ENCODE results near the gene RASA3. TPM values are rescaled to one million over a fixed set of nuclear protein-coding genes. Genes with fewer than 3 reads are reported as not detected.

The RASA3 gene
- total RNA-seq, 6 experiments from 2014 or later, result 3.5 to 7.9 (median 4.6) TPM

- no peak for TF ChIP-seq POLR2A (IDR thresholded peaks at IDR 0.05)
- TF ChIP-seq CTCF (IDR thresholded peaks at IDR 0.05), result no peak
- Histone ChIP-seq H3K27me3 (no peaks in the 10 kb centered on the region), H3K9me3 (no peaks in the 10 kb centered on the region), H3K4me1 (no peaks in the 10 kb centered on the region), H3K27ac (no peak overlapping the region), H3K4me3 (no peak overlapping the region), H3K36me3 (no peaks in the 10 kb centered on the region)
- DNase-seq, result no peak
- peak in 3 of 4 donors; percentile 24 to 40 (median 30) for ATAC-seq
- 60% methylated on average over 1 of the region's 23 CpGs for WGBS (ENCODE audit: insufficient coverage, low coverage, low lambda C conversion rate, missing lambda C conversion rate)
- intact Hi-C loops (cut with DNase I), result no loop called here
These were observed 102.4 kb downstream of the RASA3 start for GRCh38 chr13:114029866-114030625.

DNA sequence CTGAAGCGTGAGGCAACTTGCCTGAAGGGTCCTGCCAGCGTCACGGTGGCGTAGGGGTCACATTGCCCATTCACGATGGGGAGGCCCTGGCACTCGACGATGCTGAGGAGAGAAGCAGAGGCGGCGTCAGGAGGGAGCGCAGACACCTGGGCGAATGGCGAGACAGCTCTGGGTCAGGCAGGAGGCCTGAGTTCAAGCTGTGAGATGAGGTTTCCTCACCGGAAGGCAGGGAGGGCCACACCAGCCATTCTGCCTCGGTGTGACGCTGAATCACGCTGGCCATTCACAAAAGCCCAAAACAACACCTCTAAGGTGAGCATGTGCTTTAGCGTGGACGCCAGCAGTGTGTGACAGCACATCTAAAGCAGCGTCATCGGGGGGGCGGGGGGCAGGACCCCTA is 104.6 kb downstream of the RASA3 start:
- H3K9me3 ChIP-seq, result no peaks in the 10 kb centered on the region
- 85% methylated on average over 9 of the region's 21 CpGs for WGBS (ENCODE audit: insufficient coverage, low coverage, low lambda C conversion rate, missing lambda C conversion rate)
- intact Hi-C loops (cut with DNase I), result no loop called here
- no peaks in the 10 kb centered on the region for H3K27me3 ChIP-seq
- H3K4me3 ChIP-seq, result no peak overlapping the region
- H3K4me1 ChIP-seq, result no peaks in the 10 kb centered on the region
- peak in 1 of 3 donors; percentile 40 for DNase-seq
- no peaks in the 10 kb centered on the region for H3K36me3 ChIP-seq
- ATAC-seq, result no peak
- no peak for TF ChIP-seq POLR2A (IDR thresholded peaks at IDR 0.05)
- TF ChIP-seq CTCF (IDR thresholded peaks at IDR 0.05), result no peak
- H3K27ac ChIP-seq, result no peak overlapping the region

DNA sequence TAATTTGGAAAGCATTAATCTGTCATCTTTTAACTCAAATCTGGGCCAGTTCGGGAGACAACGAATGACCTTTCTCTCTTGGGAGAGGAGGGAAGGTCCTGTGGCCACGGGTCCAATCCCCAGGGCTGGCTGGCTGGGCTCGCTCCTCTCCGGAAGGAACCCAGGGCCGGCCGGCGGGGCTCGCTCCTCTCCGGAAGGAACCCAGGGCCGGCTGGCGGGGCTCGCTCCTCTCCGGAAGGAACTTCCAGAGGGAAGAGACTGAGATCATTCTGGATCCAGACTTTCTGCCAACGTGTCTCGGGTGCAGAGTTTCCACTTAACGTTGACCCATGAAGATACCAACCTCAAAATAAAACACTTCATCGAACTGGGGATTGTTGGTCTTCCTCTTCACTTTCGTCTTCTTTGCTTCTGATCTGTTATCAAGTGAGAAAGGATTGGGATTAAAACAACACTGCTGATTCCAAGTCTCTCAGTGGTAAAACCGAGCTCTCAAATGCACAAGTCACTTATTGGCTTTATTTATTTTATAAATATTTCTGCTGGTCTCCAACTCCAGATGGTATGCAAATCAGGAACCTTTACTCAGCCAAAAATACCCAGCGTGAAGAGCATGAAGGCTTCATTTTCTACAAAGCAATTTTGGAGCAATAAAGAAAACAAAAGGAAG is 105.2 kb downstream of the RASA3 start:
- Histone ChIP-seq H3K36me3 (no peaks in the 10 kb centered on the region), H3K4me1 (no peaks in the 10 kb centered on the region), H3K9me3 (no peaks in the 10 kb centered on the region), H3K27me3 (no peaks in the 10 kb centered on the region), H3K4me3 (no peak overlapping the region), H3K27ac (no peak overlapping the region)
- TF ChIP-seq POLR2A (IDR thresholded peaks at IDR 0.05), result no peak
- TF ChIP-seq CTCF (IDR thresholded peaks at IDR 0.05), result no peak
- ATAC-seq (peak in 3 of 4 donors; percentile 10 to 48 (median 23)), DNase-seq (peak in 1 of 3 donors; percentile 59)
- intact Hi-C loops (cut with DNase I), result no loop called here
- 41% methylated on average over 8 of the region's 21 CpGs for WGBS (ENCODE audit: insufficient coverage, low coverage, low lambda C conversion rate, missing lambda C conversion rate)

DNA sequence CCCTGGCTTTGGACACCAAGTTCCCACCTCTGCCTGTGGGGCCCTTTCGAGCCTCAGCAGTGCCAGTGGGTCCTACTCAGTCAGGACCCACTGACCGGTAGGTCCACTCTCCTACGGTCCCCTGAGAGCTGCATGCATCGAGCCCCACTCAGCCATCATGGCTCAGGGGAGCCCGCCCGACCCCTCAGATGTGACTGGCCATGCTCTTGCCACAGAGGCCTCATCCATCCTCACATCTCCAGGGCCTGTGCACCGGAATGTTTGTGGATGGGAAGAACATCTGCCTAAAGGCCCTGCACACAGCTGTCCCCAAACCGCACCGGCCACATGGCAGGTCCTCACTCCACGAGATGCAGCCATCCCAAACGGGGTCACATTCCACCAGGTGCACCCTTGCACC is 105.9 kb downstream of the RASA3 start:
- Histone ChIP-seq H3K4me1 (no peaks in the 10 kb centered on the region), H3K36me3 (no peaks in the 10 kb centered on the region), H3K4me3 (no peak overlapping the region), H3K9me3 (no peaks in the 10 kb centered on the region), H3K27ac (no peak overlapping the region), H3K27me3 (no peaks in the 10 kb centered on the region)
- intact Hi-C loops (cut with DNase I), result no loop called here
- no peak for TF ChIP-seq CTCF (IDR thresholded peaks at IDR 0.05)
- no peak for TF ChIP-seq POLR2A (IDR thresholded peaks at IDR 0.05)
- ATAC-seq (no peak), DNase-seq (peak in 1 of 3 donors; percentile 50)
- 69% methylated on average over 6 of the region's 11 CpGs for WGBS (ENCODE audit: insufficient coverage, low coverage, low lambda C conversion rate, missing lambda C conversion rate)

Data from right lobe of liver (tissue), 6 donors.